LNCAP (cell line): ENCODE results near the gene FREM3.

Experiments
- TF ChIP-seq, protein P1 (sequence below): fragments of 450-650 bp; IDR thresholded peaks from 2 replicates; pipeline ENCODE4 v1.5.1; 2017; ENCODE audit warnings: mild to moderate bottlenecking

The FREM3 gene

DNA sequence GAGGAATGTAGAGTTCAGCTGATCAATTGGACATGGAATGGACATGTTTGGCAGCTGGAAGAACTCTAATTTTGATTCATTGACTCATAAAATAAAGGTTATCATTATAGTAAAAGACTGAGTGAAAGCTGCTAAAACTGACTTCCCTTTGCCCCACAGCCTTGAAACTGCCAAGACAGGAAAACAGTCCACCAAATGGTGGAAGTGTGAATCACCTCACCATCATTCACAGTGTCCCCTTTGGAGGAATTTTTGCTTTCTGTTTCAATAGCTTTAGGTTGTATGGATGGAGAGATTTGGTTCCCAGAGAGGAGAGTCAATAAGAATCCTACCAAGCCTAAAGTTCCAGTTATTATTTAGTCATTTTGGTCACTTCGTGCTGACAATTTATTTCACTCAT is 20.8 kb upstream of the FREM3 start:
- TF ChIP-seq, protein P1, sequence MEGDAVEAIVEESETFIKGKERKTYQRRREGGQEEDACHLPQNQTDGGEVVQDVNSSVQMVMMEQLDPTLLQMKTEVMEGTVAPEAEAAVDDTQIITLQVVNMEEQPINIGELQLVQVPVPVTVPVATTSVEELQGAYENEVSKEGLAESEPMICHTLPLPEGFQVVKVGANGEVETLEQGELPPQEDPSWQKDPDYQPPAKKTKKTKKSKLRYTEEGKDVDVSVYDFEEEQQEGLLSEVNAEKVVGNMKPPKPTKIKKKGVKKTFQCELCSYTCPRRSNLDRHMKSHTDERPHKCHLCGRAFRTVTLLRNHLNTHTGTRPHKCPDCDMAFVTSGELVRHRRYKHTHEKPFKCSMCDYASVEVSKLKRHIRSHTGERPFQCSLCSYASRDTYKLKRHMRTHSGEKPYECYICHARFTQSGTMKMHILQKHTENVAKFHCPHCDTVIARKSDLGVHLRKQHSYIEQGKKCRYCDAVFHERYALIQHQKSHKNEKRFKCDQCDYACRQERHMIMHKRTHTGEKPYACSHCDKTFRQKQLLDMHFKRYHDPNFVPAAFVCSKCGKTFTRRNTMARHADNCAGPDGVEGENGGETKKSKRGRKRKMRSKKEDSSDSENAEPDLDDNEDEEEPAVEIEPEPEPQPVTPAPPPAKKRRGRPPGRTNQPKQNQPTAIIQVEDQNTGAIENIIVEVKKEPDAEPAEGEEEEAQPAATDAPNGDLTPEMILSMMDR: no peak

DNA sequence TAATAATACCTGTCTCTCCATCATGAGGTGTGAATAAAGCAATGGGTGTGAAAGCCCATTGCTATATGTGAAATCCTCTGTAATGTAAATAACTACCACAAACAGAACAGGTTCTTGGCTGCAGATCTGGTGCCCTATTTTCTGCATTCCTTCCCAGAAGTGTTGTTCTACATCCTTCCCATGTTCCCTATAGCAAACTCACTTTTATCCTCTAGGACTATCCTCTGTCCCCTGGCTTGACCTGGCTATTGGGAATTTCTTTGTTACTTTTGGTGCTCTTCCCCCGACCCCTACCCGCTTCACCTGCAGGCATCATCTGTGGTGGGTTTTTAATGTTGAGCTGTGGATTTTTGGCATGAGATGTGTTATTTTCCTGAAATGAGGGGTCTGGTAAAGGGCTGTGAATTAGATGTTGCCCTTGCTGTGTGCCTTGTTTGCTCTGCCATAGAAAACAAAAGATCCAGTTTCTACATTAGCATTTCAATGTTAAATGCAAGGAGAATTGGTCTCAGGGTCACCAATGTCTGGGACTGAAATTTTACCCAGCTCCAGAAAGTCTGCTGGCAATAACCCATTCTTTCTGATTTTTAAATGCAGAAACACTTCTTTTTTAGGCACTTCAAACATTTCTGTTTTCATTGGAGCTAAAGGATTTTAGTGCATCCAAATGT is 13.6 kb upstream of the FREM3 start:
- TF ChIP-seq, protein P1: no peak

DNA sequence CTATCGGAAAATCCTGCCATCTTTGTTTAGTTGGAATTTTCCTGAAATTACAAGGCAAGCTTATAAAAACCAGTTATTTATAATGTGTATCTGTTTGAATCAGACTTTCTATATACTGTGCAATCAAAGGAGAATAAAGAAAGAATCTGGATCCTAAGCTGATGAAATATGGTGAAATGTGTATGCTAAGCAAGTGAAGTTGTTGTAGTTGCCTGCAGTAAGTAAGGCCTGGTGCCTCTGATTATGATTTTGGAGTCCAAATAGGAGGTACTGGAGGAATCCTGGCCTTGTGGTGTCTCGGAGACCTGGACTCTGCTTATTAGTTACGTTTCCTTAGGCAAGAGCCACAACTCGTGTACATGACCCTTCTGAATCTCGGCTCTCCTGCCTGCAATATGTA is 13.1 kb upstream of the FREM3 start:
- TF ChIP-seq, protein P1: no peak

DNA sequence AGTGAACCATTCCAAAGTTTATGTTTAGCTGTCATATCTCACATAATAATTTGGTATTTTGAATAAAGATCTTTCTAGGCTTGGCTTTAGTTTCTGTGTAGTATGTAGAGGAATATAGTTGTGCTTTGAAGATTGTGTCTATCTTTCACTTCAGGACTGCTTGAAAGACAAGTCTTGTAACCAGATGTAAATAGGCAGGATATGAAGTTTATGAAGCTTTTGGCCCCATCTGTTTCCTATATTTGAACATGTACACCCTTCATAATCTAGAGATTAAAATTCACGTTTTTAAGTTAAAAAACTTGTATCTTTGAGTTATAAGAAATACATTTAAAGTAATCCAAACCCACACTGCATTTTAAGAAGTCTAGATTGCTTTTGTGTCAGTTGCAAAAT is 11.7 kb upstream of the FREM3 start:
- TF ChIP-seq, protein P1: no peak

DNA sequence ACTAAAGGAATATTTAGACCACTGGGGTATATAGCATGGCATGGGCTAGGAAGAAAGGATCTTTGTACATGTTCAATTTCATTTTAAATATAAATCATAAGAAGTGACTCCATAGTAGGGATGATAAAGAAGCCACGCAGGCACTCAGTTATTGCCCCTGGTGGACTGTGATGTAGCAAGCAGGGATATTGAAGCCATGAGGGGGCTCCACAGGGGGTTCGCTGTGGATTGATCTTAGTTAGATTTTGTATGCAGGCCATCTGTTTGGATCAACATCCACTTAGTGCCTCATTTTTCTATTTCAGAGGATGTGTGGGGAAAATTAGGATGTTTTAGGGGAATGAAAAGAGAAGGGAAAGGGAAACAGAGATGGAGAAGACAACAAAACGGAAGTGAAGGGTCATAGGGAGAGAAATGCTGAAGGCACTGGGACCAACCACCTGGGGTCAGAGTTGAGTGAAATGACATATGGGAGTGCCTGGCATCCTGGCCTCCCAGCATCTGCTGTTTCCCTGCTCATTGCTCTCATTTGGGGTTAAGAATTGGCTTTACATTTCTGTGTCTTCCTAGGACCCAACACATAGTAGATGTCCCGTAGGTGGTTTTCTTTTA is 11.2 kb upstream of the FREM3 start:
- TF ChIP-seq, protein P1: no peak

DNA sequence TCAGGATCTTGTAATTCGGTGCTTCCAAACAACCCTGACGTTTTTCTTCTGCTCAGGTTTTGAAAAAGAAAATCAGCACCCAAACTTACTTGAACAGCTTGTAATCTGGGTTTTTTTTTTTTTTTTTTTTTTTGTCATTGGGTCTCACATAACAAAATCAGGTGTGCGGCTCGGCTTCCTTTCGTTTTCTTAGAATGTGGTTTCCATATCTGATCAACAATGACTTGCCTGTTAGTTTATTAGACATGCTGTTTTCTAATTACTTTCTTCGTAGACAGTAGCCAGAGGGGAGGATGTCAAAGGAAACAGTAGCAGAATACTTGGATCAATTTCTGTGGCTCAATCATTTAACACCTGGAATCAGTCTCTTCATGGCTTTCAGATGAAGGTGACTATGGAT is 890 bp upstream of the FREM3 start:
- TF ChIP-seq, protein P1: no peak

DNA sequence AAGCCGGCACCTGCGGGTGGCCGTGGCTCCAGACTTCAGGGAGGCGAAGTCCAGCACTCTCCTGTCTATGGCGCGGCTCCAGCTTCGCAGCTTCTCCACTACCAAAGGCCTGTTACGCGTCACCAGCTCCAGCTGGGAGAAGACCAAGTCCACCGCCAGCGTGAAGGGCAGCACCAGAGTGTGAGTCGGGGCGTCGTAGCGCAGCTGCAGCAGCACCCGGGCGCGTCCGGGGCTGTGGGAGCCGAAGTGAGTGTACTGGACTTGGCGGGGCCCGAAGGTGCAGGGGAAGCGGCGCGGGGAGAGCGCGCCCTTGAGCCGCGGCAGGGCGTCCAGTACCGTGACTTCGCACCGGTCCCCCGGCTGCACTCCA is 444 bp downstream of the FREM3 start:
- TF ChIP-seq, protein P1: no peak
